Activated CD8-positive, alpha-beta memory T cell treated with anti-CD3 and anti-CD28 coated beads for 24 hours (primary cell): Measurements from ENCODE around the gene BTBD9.

Experiments used
- DNase-seq: peaks from one replicate; pipeline ENCODE4 v3.0.0-alpha.2; 2020

Gene BTBD9

DNA sequence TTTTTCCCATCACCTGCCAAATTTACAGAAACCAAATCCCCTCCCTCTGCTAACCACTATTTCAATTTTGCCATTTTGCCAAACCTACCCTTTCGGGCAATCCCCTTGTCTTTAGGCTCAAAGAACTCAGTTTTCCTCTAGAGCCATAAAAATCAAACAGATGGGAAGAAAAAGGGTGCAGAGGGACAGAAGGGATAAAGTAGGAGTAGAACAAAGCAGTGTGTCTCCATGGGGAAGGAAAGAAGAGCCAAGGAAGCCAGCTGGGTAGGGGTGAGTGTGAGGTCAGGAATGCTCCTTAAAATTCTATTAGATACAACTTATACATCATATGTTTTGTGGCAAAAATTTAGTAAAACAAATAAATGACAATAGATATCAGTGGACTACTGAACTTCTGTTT, 316.5 kb downstream of the BTBD9 start:
- DNase-seq = no peak

DNA sequence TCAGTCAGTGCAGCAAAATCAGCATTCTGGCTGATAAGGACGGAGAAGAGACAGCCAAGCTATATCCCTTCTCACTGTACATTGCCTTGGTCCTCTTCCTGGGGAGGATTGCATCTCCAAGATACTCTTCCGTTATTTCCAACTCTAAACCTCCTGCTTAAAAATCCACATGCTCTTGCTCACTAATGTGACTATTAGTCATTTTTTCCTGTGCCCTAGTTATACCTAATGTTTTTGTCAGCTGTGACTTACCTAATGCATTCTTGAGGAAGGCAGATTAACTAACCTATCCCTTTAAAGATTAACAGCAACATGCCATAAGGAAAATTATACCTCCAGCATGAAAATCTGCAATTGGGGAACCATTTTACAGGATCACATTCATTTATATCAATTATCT, 317.6 kb downstream of the BTBD9 start:
- DNase-seq = no peak

DNA sequence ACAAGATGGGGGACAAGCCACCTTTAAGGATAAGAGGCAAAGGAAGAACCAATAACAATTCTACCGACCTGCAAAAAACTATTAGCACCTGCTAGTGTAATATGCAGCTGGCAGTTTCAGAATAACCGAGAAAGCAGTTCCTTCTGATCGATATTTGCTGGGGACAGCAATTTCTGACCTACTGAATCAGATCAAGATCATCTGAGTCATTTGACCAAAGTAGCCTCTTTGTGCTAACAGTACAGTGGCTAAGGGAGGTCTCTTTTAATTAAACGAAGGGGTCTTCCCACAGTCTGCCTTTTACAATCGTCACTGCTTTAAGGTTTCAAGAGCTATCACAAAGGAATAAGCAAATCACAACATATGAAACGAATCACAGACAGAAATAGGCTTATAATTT, 318.9 kb downstream of the BTBD9 start:
- no peak for DNase-seq

DNA sequence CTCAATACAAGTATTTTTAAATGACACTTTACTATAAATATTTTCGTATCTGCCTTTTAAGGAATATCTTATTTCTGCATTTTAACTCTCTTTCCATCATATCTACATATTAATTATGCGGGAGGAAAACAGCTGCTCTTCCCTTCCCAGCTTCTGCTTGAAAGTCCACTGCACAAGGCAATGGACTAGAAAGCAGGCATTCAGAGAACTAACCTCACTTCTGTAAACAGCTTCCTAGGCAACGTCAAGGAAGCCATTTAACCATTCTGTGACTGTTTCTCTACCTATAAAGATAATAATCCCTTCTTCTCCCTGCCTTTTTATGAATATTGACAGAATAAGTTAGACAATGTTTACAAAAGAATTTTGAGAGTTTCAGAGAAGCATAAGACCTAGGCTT, 319.4 kb downstream of the BTBD9 start:
- no peak for DNase-seq

DNA sequence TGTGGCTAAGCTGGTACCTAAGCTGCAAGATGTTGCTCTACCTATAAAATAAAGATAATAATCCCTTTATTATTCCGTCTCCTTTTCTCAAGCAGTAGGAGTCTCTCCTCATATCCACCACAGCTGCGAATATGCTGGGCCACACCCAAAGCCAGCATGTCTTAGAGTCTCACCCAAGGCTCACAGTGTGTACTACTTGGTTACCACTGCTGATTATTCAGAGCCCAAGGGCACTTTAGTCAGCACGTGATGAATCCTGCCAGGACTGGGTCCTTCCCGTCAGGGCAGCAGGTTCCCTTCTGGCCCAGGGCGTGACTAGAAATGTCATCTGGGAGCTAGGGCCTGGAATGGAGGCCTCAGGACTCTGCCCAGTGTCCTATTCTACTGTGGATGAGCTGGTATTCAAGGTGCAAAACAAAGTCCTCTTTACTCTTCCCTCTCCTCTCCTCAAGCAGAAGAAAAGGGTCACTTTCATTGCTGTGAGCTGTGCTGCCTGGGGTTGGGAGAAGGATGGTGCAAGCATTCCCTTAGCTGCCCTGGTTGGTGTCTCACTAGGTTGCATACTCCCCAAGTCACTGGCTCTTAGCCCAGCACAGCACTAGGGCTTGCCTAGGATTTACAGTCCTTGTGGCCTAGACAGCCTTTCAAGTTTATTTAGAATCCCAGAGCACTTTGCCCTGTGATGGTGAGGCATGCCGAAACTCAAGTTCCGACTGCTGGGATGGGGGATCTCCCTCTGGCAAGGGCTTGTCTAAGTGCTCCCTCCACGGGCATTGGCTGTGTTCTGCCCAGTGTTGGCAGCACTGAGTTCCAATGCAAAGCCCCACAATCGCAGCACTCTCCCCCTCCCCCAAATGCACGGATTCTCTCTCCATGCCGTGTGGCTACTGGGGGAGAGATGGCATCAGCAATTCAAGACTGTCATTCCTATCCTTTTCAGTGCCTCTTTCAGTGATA, 320.2 kb downstream of the BTBD9 start:
- no peak for DNase-seq

DNA sequence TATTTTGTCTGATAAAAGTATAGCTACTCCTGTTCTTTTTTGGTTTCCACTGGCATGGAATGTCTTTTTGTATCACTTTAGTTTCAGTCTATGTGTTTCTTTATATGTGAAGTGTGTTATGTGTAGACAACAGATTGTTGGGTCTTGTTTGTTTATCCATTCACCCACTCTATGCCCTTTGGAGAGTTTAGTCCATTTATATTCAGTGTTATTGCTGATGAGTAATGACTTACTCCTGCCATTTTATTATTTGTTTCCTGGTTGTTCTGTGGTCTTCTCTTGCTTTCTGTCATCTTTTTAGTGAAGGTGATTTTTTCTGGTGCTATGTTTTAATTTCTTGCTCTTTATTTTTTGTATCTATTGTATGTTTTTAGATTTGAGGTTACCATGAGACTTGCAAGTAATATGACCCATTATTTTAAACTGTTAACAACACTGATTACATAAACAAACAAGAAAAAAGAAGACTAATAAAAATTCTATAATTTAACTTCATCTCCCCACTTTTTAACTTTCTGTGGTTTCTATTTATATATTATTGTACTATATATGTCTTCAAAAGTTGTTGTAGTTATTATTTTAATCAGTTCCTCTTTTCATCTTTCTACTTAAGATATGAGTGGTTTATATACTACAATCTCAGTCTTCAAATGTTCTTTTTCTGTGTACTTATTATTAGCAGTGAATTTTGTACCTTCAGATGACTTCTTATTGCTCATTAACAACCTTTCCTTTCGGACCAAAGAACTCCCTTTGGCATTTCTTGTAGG, 323.4 kb downstream of the BTBD9 start:
- no peak for DNase-seq

DNA sequence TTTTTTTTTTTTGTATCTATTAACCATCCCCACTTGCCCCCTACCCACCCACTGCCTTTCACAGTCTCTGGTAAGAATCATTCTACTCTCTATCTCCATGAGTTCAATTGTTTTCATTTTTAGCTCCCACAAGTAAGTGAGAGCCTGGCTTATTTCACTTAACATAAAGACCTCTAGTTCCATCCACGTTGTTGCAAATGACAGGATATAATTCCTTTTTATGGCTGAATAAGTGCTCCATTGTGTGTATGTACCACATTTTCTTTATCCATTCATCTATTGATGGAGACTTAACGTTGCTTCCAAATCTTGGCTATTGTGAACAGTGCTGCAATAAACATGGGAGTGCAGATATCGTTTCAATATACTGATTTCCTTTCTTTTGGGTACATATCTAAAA, 328.5 kb downstream of the BTBD9 start:
- DNase-seq = no peak

DNA sequence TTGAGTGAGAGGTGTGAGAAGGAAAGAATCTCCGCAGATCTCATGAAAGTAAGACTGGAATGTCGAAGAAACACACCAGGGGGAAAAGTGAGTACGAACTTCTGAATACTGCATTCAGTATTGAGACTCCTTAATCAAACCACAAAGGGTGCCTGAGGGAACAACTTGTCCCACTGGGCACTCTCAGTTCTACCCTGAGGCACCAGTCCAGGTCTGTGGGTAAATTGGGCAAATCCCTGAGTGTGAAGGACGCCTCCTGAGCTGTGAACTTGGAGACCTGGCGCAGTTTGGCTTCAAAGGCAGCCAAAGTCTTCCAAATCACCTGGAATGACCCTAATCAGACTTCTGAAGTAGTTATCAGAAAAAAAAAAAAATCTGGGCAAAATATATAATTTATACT, 329.7 kb downstream of the BTBD9 start:
- DNase-seq = no peak

DNA sequence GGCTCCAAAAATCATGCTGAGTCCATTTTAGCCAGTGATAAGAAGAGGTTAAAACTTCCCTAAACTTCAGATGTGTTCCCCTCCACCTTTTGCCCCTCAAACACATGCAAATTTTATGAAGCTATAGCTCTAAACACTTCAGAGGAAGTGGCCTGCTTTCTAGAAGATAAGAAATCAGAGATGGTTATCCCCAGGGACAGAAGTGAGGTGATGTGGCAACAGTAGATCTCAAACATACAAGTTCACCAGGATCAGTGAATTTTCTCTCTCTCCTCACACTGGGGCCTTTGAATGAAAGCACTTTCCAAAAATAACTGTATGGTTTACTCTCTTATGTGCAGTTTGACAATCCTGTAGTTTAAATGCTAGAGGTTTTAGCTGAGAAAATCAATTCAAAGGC, 332.0 kb downstream of the BTBD9 start:
- DNase-seq = no peak

DNA sequence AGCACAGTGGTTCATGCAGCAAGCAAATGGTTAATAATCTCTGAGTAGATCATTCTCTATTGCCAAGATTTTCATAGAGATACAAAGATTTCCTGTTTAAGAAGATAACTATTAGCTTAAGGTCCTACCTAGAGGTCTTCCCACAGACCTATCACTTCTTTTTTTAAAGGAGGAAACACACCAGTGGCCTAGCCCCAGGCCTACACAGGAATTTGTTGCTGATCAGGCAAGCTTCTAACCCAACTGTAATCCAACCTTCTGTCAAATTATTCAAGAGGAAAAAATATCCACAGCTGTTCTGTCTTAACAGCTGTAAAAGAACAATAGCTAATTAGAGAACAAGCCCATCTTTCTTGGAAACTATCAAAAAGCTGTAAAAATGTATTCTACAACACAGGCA, 332.8 kb downstream of the BTBD9 start:
- DNase-seq = no peak

DNA sequence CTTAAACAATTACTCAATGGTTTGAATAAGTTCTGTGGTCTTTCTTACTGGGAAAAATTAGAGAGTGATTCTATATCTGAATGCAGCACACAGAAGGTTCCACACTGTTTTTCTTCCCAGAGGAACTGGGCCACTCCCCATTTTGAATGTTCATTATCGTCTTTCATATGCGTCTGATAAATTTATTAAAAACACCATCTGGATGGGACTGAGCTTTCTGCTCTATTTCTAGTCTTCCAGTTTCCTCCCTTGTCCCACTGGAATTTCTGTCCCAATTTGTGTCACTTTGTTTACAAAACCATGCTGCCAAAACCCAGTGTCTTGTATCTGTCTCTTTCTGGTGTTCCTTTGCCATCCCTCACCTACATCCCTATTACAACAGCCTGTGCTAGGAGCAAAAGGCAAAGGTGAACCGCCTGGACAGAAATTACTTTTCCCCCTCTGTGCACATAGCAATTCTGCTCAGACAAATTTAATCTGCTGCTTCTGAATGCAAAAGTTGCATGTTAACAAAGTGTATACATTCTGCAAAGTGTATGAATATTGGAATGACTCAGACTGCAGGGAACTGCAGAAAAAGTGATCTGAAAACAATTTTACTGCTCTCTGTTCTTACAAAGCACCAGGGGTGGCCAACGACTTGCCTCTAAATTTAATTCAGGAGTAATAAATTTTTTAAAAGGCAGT, 333.6 kb downstream of the BTBD9 start:
- no peak for DNase-seq

DNA sequence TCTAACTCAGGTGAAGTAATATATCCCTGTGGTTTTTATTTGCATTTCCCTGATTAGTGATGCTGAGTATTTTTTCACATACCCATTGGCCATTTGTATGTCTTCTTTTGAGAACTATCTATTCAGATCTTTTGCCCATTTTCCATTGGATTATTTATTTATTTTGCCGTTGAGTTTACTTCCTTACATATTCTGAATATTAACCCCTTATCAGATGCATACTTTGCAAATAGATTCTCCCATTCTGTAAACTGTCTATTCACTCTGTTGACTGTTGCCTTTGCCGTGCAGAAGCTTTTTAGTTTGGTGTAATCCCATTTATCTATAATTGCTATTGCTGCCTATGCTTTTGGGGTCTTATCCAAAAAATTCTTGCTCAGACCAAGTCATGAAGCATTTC, 336.9 kb downstream of the BTBD9 start:
- DNase-seq = no peak

DNA sequence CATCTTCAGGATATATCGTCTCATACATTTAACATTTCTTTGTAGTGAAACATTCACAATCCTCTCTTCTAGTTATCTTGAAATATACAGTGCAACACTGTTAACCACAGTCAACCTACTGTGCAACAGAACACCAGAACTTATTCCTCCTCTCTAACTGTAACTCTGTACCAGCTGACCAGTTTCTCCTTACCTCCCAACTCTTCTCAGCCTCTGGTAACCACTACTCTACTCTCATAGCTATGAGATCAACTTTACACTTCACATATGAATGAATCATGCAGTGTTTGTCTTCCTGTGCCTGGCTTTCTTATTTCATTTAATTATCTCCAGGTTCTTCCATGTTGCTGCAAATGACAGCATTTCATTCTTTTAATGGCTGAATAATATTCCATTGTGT, 337.6 kb downstream of the BTBD9 start:
- DNase-seq = no peak

DNA sequence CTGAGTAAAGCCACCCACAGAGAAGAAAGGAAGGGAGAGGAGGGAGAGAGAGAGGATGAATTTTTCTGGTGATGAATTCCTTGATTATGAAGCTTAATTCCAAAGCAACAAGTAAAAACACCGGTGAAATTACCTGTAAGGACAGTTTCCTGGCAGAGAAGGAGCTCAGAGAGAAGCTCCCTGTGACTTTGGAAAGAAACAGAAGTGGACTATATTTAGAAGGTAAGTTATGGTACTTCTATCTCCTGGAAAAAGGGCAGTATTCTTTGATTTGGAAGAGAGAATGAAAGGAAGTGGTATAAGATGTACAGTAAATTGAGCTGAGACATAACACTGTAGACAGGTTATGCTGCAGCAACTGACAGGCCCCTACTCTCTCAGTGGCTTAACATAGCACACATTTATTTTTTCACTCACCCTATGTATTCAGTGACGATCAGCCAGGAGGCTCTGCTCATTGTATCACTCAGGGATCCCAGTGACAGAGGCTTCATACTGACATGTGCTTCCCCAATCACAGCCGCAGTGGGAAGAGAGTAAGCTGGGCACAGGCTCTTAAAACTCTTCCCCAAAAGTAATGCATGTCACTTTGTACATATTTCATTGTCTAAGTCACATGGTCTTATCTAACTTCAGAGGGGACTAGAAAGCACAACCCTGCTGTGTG, 349.5 kb downstream of the BTBD9 start:
- no peak for DNase-seq

DNA sequence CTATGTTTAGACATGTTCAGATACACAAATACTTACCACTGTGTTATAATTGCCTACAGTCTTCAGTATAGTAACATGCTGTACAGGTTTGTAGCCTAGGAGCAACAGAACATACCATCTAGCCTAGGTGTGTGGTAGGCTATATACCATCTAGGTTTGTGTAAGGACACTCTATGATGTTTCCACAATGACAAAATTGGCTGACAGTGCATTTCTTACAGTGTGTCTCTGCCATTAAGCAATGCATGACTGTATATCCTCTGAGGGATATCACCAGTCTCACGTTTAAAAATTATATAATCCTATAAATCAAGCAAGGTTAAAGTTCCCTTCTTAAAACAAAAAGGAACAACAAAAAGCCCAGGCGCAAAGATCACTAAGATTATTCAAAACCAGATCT, 352.2 kb downstream of the BTBD9 start:
- no peak for DNase-seq

DNA sequence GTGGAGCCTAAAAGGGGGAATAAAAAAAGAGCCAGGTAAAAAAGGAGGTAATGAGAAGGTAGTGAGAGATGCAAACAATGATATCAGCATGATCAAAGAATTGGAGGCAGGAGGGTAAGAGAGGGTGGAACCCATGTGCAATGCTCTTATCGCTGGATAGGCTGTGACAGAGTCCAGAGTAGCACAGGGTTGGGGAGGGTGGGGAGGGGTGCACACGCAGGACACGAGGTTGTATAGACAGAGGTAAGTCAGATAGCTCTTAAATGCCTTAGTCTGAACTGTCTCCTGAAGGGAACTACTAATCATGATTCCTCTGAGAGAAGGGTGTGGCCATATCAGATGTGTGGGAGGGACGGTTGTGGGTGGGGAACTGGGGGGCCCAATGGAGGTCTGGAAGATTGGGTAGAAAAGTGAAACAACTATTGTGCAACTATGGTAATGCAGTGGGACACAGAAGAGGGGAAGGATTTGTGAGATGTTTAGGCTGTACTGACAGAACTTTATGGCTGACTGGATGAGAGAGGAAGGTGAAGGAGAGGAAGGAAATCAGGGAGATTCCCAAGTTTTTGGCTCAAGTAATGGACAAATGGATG, 354.8 kb downstream of the BTBD9 start:
- DNase-seq = no peak

DNA sequence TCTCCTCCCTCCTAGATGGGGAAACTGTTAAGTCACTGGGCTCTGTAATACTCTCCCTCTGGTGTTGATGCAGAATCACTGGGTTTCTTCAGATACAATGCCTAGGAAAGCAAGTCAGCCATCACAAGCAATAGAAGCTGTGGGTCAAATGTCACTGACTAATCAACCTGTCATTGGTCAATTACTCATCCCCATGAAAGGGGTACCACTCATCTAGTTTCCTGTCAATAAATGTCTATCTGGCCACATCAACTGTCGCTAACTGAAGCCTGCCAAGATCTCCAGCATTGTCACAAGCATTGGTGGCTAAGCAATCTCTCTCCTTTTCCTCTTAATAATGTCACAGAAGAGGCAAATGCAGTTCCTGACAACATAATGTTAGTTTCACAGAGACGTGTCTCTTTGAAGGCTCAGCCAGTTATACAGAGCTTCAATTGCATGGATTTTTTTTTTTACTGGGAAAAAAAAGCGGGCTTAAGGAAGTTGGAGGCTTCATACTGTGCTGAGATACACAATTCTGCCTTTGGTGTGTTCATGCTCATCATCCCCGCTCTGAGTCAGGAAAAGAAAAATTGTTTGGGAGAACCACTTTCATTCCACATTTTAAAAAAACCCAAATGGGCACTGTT, 355.9 kb downstream of the BTBD9 start:
- DNase-seq = no peak

DNA sequence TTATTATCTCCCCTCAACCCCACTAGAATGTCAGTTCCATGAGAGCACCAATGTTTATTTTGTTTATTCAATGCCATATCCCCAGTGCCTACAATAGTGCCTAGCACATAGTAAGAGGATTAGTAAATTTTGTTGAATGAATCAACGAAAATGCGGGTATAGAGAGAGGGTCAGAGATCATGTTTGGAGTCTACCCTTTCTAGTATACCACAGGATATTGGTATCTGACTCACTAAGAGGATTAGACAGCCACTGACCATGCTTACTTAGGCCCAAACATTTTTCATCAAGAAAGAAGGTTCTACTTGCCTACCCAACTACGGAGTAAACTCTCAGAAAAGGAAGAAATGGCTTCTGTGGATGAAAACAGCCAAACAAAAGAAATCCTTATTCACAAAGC, 356.8 kb downstream of the BTBD9 start:
- DNase-seq = no peak

DNA sequence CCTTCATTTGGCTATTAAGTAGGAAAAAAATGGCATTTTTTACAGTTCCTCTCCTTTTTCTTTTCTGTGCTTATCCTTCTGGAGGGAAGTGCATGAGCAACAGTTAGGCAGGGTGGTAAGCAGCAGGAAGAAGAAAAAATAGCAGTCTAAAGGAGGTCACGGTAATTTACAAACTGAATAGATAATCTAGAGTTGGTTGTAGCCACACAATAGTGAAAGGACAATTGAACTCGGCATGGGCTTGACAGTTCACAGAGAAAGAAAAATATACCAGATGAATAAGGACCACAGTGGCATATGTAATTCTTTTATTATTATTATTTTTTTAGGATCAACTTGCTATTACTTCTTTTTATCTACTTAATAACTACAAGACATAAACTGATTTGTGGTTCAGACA, 358.6 kb downstream of the BTBD9 start:
- DNase-seq = no peak

DNA sequence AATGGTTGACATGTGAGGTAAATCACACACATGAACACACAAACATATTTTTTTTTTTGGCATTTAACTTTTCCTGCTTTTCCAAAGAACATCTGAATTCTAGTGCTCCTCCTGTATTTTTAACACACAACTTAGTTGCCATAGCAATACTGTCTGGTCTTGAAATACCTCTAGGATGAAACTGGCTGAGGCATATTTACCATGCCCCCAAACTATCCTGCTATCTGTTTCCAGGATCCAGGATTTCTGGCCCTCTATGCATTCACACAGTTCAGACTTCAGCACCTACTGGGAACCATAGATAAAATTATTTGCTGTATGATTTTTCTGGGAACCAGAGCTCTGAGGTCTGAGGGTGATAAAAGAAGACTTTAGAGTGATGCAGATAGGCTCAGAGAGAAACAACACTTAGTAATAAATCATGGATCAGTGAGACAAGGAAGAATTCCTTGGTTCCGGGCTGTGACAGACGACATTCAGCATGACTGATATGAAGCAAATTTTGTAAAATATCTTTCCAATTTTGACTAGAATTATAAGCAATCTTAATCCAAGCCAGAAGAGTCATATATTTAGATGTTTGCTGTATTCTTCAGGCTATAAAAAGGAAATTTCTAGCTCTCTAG, 359.7 kb downstream of the BTBD9 start:
- no peak for DNase-seq

DNA sequence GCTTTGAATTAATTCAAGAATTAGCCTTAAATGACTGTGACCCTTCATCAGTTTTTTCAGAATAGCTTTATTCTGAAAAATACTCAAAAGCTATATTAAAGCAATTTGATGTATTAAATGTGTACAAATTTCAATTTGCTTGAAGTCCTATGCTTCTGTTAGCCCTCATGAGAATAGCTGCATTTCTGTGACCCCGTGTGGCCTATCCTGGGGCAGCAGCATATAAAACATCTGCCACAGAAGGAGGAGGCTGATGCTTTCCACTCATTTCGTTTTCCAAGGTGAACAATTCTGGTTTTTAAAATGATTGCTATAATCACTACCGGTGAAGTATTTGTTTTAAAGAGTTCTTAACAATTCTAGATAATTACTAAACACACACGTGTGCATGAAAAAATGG, 360.3 kb downstream of the BTBD9 start:
- no peak for DNase-seq

DNA sequence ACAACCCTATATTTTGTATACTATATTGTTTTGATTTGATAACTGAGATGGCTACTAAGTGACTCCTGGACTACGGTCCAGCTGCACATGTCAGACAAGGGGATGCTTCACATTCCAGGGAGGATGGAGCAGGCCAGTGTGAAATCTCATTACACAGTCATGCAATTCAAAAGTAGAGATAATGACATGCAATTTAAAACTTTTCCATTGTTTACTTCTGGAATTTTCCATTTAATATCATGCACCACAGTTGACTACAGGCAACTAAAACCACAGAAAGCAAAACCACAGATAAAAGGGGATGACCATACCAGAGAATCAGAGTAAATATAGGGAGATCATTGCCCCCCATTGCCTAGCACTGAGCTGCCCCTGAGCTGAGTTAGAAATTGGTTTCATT, 366.4 kb downstream of the BTBD9 start:
- DNase-seq = no peak
